Measurements from ENCODE around the gene POLR1F.

Gene POLR1F

GRCh38 chr7:19675816-19676215 is 33.0 kb downstream of the POLR1F start:
- no peak for DNase-seq

GRCh38 chr7:19674266-19674960 is 34.4 kb downstream of the POLR1F start:
- no peak for DNase-seq

- no peak for DNase-seq
These were observed 38.0 kb downstream of the POLR1F start for GRCh38 chr7:19670806-19671205.

GRCh38 chr7:19665399-19666008 is 43.3 kb downstream of the POLR1F start:
- peak in 1 of 51 donors; percentile 4 for DNase-seq

GRCh38 chr7:19663816-19664462 is 44.9 kb downstream of the POLR1F start:
- no peak for DNase-seq

GRCh38 chr7:19648791-19649190 is 60.0 kb downstream of the POLR1F start:
- DNase-seq = no peak

Data from hypothalamus (tissue), 51 donors.